HG03280 (cell line): ENCODE results near the gene PCDH15.

Source experiments
- ATAC-seq: cut with Tn5 transposase; IDR thresholded peaks from one replicate; pipeline ENCODE4 v1.9.1; 2021; ENCODE audit warnings: mild to moderate bottlenecking, moderate library complexity; ENCODE audit not compliant: unreplicated experiment

PCDH15 gene

DNA sequence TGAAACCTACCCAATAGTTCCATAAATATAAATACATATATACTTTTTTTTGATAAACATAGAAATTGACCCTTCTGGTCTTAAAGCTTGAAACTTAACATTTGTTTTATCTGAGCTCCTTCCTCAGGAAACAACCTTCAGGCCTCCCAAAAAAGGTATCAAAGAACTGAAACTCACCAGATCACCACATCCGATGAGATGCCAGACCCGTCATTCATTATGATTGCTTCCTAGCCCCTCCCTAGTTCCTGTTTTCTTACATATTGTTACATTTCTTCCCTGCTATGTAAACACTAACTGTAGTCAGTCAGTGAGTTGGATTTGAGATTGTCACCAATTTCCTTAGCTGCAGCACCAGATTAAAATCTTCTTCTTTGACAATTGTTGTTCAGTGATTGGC is 663.6 kb downstream of the PCDH15 start:
- ATAC-seq, result no peak

DNA sequence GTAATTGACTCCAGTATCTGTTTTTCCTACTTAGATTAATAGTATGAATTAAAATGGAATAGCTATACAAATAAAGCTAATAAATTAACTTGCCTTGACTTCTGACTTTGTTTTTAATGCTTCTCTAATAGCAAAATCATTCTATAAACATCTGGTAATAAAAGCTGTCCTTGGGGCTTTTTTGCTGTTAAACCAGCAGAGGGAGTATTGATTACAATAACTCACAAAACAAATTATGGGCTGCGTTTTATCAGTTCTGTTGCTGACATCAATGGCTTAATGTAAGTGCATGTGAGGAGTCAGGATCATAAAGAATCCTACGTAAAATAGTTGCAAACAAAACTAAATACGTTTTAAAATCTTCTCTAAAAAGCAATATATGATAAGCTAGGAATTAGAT is 667.8 kb downstream of the PCDH15 start:
- ATAC-seq, result no peak

DNA sequence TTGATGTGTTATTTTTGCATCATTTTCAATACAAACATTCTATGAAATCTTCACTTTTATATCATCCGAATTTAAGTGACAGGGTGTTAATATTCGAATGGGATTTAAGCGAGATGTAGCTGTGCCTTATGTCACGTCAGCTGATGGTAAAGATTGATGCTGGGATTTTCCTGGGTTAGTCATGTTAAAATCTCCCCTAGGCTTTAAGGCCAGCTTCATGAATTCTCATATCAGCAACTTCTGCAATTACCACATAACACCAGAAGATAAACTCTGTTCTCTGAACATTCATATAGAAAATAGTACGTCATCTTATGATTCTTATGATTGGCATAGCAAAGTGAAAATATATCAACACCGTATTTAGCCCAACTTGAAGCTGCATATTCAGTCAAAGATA is 669.2 kb downstream of the PCDH15 start:
- ATAC-seq, result no peak

DNA sequence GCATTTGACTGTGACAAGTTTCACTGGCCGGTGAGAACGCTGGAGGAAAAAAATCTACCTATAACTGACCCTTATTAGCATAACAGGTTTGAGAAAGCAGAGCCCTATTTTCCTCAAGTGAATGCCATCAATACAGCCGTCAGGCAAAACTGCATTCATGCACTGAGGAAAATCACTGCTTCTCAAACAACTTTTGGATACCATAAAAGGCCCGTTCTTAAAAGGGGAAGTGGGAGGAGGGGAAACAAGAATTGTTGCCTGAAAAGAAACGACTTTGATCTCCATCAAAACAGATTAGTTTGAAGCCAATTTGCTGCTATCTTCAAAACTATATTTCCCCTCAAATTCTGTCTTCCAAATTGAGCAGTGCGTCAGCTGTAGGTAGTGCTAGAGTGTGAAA is 670.6 kb downstream of the PCDH15 start:
- no peak for ATAC-seq

DNA sequence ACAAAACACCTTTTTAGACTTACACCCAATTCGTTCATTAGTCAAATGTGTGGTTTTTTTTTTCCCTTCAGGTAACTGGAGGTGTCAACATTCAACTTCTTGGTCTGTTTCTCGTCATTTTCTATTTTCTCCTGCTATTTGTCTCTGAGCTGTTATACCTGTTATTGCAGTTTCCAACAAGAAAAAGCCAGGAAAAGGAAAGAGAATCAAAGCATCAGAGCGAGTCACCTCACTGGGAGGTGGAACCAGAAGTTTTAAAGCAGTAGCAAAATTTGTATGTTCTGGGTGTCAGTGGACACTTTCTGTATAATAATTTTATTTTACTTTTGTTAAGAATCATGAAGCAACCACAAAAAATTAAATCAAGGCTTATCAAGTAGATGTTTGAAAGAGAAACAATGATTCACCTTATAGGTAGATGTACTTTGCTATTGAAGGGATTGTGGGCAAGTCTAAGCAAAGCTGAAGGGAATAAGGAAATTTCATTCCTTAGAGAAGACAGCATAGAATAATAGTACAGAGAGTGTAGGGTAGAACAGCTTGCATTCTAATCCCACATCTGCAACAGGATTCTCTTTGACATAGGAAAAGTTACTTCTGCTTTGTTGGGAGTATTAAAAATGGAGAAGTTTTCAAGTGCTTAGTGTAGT is 675.8 kb downstream of the PCDH15 start:
- no peak for ATAC-seq

DNA sequence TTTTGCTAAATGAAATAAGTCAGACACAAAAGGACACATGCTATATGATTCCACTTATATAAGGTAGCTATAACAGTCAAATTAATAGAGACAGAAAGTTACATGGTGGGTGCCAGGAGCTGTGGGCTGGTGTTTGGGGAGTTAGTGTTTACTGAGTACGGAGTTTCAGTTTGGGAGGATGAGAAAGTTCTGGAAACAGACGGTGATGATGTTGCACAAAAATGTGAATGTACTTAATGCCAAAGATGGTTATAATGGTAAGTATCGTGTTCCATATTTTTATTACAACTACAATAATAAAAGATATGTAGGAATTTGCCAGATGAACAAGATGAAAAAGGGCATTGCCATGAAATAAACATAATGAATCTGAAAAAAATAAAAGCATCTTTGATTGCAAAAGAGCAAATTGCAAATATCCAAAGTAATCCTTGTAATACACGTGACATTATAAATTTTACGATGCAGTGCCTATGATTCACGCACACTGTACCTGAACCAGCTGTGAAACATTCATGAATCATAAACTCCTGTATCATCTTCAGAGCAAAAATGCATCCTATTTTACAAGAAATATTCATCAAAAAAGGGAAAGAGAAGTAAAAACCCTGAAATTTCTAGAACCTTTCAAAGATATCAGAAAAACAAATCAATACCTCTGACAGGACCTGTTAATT is 676.7 kb downstream of the PCDH15 start:
- no peak for ATAC-seq

DNA sequence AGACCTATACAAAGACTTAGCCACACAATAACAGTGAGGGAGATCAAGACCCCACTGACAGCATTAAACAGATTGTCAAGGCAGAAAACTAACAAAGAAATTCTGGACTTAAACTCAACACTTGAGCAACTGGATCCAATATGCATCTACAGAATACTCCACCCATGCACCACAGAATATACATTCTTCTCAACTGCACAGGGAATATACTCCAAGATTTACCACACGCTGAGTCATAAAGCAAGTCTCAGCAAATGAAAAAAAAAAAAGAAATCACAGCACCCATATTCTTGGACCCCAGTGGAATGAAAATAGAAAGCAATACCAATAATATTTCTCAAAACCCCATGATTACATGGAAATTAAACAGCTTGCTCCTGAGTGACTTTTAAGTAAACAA is 680.2 kb downstream of the PCDH15 start:
- ATAC-seq, result no peak

DNA sequence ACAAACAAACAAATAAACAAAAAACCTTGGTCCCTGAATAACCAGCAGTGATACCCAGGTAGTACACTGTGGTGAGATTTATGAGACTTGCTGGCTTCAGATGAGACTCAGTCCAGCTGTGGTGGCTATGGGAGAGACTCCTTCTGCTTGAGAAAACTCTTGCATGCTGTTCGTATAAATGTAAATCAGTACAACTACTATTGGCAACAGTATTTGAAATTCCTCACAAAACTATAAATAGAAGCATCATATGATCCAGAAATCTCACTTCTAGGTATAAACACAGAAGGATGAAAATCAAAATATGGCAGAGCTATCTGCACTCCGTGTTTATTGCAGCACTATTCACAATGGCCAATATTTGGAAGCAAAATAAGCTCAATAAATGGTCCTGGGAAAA is 692.1 kb downstream of the PCDH15 start:
- no peak for ATAC-seq

DNA sequence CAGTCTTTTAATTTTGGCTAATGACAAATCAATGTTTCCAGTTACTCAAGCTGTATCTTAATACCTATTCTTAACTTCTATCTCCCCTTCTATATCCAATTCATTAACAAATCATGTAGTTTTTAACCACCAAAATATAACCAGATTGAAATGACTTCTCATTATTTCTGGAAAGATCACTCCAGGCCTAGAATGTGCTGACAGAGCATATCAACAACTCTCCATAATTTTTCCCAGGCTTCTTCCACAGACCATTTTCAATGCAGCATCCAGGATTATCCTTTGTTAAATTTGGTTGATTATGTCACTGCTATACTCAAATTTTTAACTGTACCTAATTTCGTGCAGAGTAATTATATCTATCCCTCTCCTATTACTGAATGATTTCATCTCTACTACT is 704.1 kb downstream of the PCDH15 start:
- no peak for ATAC-seq

DNA sequence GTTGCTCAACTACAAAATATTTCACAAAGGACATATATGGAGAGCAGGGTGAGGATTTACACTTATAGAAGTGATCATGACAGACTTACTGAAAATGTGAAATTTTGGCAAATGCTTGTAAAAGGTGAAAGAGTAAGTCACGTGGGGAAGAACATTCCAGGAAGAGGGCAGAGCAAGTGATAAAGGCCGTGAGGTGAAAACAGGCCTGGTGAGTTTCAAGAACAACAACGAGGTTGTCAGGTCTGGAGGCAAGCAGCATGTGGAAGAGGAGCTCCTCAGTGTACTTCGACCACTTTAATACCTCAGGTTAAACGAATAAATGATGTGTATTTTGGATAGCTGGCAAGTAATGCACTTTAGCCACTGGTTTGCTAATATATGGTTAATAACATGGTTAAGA is 706.7 kb downstream of the PCDH15 start:
- no peak for ATAC-seq

DNA sequence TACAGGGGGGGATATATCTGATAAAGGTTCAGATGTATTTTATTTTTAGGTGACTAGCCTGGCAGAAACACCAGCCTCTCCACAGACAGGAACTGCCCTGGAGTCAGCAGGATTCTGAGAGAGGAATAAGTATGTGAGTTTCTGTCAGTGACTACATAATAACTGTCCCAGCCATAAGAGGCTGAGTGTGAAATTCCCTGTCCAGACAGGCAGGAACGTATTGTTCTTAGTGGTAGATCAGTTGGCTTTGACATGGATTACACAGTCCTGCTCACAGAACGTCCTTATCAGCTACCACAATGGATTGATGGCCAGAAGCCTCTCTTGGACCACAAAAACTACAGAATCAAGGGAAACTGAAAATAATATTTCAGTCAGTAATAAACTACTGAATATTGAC is 709.8 kb downstream of the PCDH15 start:
- no peak for ATAC-seq

DNA sequence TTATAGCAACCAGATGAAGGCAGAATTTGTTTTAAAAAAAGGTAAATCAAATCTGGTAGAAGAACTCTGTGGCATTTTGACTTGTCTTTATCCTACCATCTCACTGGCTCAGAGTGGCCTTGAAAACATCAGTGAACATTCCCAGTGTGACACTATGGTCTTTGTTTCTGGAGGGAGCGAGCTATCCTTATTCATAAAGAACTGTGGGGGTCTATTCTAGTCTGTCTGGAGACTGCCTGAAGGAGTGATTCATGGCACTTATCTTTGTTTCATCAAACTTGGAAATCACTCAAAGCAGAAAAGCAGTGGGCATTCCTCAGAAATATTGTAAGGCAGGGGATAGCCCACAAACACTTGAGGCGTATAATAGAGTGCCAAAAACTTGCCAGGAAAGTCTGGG is 719.1 kb downstream of the PCDH15 start:
- ATAC-seq, result no peak

DNA sequence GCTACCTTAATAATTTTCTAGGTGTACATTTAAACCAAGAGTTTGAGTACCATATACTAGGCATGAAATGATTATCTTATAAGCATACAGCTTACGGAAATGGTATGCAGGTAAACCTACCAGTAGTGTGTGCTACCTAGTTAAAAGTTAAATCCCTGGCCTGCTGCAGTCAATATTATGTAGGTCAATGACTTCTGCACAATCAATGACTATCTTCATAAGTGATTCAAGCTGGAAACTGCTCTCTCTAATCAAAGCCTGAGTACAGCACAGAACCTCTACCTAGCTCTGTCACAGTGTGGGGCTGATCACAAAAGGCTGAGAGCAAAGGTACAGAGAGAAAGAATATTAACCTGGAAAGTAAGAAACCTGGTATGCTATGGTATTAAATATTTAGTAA is 733.7 kb downstream of the PCDH15 start:
- no peak for ATAC-seq

DNA sequence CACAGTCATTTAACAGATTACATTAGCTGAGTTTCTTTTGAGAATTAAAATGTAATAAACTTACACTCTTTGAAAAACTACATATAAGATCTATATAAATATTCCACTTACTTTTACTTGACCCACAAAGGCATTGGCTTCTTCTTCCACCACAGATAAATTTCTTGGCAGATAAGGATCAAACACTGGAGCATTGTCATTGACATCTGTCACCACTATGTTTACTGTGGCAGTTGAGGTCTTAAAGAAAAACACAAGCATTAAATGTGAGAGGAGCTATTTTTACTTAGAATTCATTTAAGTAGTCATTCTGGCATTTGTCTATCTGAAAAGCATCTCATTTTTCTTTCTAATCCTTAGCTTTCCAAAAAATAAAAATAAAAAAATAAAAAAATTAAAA is 734.4 kb downstream of the PCDH15 start:
- ATAC-seq, result no peak

DNA sequence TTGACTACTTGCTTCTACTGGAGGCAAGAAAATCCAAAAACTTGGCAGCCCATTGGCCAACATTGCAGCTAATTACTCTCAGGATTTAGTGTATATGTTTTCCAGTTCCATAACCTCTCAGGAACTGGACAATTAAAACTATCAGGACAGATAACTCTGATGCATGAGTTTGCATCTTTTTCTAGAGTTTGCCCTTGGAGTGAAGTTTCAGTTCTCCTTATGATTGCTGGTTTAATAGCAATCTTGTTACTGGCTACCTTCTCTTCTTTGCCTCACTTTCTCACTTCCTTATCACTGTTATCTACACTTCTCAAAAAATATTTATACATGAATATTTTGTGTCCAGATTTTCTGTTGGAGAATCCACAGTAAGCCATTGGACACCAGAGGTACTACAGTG is 735.9 kb downstream of the PCDH15 start:
- no peak for ATAC-seq

DNA sequence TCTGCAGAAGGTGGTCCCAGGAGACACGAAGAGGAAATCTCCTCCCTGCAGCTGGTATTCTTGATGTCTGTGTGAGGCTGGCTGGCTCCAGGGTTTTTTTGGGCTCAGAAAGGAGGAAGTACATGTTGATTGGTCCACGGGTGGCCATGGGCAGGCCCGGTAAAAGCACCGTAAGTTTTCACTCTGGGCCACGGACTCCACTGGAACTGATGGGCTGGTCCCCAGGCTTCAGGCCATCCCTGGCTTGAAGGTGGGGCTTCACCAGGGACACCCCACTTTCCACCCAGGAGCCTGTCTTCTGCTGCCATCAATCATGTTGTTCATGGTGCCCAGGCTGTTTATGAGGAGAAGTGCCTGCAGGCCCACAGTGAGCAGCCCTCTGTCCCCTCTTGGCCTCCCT is 736.8 kb downstream of the PCDH15 start:
- no peak for ATAC-seq

DNA sequence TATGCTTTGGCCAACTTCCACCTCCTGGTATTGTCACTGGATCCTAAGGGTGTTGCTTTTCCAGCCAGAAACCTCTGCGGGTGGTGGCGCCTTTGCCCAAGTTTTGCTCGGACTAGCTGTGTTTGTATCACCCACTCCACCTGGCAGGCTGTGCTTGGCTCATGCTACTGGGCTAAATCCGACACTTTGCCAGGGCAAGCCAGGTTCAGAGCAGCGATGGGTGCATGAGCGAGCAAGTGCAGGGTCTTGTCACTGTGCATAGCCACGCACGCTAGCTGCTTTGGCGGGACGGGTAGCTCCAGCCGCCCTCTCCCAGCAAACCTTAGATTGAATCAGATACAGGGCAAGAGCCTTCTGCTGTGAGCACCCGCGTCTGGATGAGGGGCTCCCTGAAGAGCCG is 737.5 kb downstream of the PCDH15 start:
- no peak for ATAC-seq

DNA sequence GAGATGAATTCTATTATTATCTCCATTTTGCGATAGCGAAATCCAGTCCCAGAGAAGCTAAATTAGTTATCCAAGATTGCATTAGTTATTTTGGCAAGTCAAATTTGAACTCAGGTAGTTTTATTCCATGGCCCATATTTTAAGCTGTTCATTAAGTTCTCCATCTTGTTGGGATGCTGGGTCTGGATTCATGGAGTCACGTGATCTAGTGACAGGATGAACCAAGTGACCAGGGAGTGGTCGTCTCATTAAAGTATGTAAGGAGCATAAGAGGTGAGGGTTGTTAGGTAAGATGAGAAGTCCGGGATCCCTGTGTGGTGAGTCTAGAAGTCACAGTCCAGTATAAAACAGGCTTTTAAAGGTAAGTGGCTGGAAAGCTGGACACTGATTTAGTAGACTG is 740.5 kb downstream of the PCDH15 start:
- ATAC-seq, result no peak

DNA sequence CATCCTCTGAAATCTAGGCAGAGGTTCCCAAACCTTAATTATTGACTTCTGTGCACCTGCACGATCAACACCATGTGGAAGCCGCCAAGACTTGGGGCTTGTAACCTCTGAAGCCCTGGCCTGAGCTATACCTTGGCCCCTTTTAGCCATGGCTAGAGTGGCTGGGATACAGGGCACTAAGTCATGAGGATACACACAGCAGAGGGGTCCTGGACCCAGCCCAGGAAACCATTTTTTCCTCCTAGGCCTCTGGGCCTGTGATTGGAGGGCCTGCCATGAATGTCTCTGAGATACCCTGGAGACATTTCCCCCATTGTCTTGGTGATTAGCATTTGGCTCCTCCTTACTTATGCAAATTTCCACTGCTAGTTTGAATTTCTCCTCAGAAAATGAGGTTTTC is 743.7 kb downstream of the PCDH15 start:
- ATAC-seq, result no peak

DNA sequence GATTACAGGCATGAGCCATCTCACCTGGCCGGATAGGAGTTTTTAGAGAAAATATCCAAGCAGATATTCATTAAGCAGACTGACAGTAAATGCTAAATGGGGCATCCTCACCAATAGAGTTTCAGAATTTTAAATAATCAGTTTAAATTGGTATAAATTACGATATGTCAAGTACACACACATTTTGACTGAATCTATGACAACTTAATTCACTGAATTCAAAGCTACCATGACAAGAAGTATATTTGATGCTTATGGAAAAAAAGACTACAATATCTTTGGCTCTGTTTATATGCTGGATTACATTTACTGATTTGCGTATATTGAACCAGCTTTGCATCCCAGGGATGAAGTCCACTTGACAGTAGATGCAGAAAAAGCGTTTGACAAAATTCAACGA is 774.7 kb downstream of the PCDH15 start:
- no peak for ATAC-seq

DNA sequence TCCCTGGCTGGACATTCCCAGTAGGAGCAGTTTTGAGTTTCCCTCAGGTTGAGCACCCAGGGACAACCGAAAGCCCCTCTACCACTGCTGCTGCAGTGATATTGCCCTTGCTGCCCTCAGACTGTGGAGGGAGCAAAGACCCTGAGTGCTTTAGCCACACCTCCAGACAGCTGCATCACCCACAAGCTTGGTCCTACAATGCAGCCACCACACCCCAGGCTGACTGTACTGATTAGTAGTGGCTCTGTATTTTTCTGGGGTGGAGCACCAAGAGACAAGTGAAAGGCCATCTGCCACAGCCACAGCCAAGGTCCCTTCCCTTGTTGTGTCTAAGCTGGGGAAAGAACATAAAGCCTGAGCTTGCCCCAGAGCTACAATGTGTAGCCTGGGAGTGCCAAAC is 789.9 kb downstream of the PCDH15 start:
- no peak for ATAC-seq

DNA sequence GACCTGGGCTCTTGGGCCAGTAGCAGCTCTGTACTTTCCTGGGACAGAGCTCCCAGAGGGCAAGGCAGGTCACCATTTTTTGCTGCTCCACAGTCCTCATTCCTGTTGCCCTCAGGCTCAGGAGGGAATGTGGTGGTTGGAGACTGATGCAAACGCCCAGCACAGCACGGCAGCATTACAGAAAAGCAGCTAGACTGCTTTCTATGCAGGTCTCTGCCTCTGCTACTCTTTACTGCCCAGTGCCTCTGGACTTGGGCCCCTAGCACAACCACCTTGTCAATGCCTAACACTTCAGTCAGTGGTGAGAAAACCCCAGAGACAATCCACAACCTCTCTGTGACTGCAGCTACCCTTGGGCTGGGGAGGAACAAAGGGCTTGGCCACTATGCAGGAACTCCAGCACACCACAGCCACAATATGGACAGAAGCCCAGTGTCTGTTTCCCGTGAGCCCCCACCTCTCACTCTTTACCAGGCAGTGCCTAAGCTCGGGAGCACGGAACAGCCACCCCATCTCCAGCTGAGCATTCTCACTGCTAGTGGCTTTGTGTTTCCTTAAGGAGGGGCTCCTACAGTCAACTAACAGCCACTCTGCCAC is 790.6 kb downstream of the PCDH15 start:
- no peak for ATAC-seq

DNA sequence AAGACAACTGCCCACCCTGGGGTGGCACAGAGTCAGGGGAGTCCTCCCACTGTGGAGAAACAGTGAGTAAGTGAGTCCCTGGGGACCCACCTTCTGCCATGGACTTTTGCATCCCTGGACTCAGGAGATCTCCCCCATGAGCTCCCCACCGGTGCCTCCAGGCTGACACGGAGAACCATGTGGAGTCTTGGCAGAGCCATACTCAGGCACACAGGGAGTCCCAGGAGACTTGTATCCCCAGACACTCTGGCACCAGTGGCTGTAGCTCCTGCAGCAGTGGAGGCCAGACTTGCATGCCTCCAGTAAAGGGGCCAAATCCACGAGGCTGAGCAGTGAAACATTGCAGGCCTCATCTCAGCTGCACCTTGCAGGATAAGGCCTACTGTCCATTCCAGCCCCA is 791.4 kb downstream of the PCDH15 start:
- no peak for ATAC-seq
